Activated CD4-positive, alpha-beta T cell treated with anti-CD3 and anti-CD28 coated beads, Interleukin-2, amount 10 ng/mL, durations not matched to agents 24 days and 14 days (primary cell): ENCODE results near the gene DRAM1. TPM values are rescaled to one million over a fixed set of nuclear protein-coding genes. Genes with fewer than 3 reads are reported as not detected.
"Not testable (repeated sequence)": the region's sequence is repeated elsewhere in the genome, so short reads cannot be mapped to it uniquely, and the experiment has no call there.

Experiments used
- DNase-seq: peaks from one replicate; pipeline ENCODE4 v3.0.0; 2022
- H3K27ac Mint-ChIP-seq: one replicate; pipeline ENCODE4 v1.8.0; 2022; ENCODE audit warnings: mild to moderate bottlenecking, mixed read lengths
- H3K27me3 Mint-ChIP-seq: one replicate; pipeline ENCODE4 v1.8.0; 2022; ENCODE audit warnings: mixed read lengths
- H3K36me3 Mint-ChIP-seq: one replicate; pipeline ENCODE4 v1.8.0; 2022; ENCODE audit warnings: low read depth, mild to moderate bottlenecking, mixed read lengths
- H3K4me1 Mint-ChIP-seq: one replicate; pipeline ENCODE4 v1.8.0; 2021; ENCODE audit warnings: mixed read lengths
- H3K4me3 Mint-ChIP-seq: one replicate; pipeline ENCODE4 v1.8.0; 2022; ENCODE audit warnings: mild to moderate bottlenecking, moderate library complexity, mixed read lengths
- H3K9me3 Mint-ChIP-seq: one replicate; pipeline ENCODE4 v1.8.0; 2021; ENCODE audit warnings: mixed read lengths
- intact Hi-C: fragments of 100-400 bp; cut with micrococcal nuclease; formaldehyde crosslinking; loops from one replicate; pipeline ENCODE4 v1.15.1; 2023
- total RNA-seq: library from RNA; stranded (reverse); gene quantifications from 2 replicates; pipeline ENCODE4 v1.2.3, GENCODE V29; 2022

The DRAM1 gene
- total RNA-seq, 1 donor from 2014 or later: 4.3 TPM

DNA sequence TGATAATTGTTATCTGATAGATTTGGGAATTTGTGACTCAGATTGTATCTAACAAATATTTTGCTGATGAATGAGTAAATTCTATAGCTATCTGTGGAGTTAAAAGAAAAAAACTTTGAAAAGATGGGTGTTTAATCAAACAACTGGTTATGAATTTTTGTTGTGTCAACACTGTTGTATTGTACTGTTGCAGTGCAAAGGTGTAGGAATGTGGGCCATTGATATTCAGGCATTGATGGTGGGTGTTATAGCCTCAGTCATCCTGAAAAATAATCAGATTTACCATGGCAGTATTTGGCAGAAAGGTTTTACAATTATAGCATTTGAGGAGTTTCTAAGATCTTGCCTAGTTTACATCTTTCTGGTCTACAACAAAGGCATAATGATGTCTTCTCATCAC is 15.4 kb downstream of the DRAM1 start:
- Mint-ChIP-seq H3K4me3 (no peak overlapping the region), H3K36me3 (no peaks in the 10 kb centered on the region), H3K27ac (no peak overlapping the region), H3K27me3 (no peaks in the 10 kb centered on the region), H3K9me3 (no peaks in the 10 kb centered on the region), H3K4me1 (peaks cover 3% of the 10 kb centered on the region)
- DNase-seq: no peak
- intact Hi-C loops: no loop called here

DNA sequence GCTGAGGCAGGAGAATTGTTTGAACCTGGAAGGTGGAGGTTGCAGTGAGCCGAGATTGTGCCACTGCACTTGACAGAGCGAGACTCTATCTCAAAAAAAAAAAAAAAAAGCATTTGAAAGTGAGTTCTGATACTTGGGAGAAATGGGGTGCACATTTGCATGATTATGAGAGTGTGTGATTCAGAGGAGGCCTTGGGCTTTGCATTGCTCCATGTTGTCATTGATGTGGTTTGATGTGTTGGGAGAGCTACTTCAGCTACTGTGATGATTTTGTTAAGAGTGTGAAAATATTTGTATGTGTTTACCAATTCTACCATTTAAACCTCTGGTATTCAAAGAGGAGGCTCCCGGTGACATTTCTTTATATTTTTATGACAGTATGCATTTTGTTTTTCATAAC is 24.4 kb downstream of the DRAM1 start:
- Mint-ChIP-seq H3K27ac (no peak overlapping the region), H3K4me3 (no peak overlapping the region), H3K9me3 (no peaks in the 10 kb centered on the region), H3K27me3 (no peaks in the 10 kb centered on the region), H3K4me1 (no peaks in the 10 kb centered on the region), H3K36me3 (peaks cover 3% of the 10 kb centered on the region)
- no peak for DNase-seq
- intact Hi-C loops: no loop called here

DNA sequence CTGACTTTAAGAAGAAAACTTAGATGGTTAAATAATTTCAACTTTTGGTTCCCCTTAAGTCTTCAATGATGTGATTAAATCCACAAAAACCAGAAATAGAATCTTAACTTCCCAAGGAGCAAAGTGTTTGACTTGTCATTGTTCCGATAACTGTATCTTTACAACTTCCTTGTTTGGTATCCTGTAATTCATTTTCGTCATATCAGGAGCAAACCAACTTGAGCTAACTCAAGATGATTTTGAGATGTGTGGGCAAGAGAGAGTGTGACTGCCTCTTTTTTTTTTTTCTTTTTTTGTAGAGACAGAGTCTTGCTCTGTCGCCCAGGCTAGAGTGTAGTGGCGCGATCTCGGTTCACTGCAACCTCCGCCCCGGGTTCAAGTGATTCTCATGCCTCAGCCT is 25.3 kb downstream of the DRAM1 start:
- Mint-ChIP-seq H3K27ac (no peak overlapping the region), H3K4me3 (no peak overlapping the region), H3K27me3 (no peaks in the 10 kb centered on the region), H3K4me1 (no peaks in the 10 kb centered on the region), H3K9me3 (no peaks in the 10 kb centered on the region), H3K36me3 (peaks cover 3% of the 10 kb centered on the region)
- DNase-seq: no peak
- intact Hi-C loops: no loop called here

DNA sequence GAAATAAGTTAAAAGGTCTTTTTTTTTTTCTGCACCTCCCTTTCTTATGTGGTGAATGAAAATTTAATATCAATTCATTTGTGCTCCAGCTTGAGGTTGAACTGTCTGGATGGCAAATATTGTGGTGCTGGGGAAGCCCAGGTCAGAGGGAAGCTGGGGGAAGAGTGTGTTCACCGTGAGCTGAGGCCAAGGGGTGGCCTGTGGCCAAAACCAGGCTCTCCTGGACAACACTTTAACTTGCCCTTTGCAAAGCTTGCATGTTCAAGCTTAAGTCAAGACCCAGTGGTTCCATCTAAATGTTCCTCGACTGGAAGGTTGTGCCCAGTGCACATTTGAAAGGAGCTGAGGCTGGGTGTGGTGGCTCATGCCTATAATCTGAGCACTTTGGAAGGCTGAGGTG is 28.8 kb downstream of the DRAM1 start:
- peaks cover 3% of the 10 kb centered on the region for H3K36me3 Mint-ChIP-seq
- no peak overlapping the region for H3K27ac Mint-ChIP-seq
- intact Hi-C loops: no loop called here
- no peaks in the 10 kb centered on the region for H3K27me3 Mint-ChIP-seq
- DNase-seq: no peak
- no peaks in the 10 kb centered on the region for H3K4me1 Mint-ChIP-seq
- no peak overlapping the region for H3K4me3 Mint-ChIP-seq
- no peaks in the 10 kb centered on the region for H3K9me3 Mint-ChIP-seq

DNA sequence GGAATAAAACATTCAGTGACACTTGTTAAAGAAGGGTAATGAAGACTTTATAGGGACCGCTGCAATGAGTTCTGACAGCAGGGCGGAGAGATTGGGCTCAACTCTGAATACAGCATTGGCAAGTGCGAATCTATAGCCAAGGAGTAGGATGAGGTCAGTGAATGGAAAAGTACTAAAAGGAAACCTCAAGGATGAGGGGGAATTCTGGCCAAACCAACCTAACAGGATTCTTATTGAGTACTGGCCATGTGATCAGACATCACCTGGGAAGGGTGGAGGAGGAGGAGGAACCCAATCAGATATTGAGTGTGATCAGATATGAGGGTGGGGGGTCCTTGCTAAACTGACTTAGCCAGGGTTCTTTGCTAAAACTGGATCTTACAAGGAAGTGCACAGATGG is 31.0 kb downstream of the DRAM1 start:
- H3K27me3 Mint-ChIP-seq: no peaks in the 10 kb centered on the region

DNA sequence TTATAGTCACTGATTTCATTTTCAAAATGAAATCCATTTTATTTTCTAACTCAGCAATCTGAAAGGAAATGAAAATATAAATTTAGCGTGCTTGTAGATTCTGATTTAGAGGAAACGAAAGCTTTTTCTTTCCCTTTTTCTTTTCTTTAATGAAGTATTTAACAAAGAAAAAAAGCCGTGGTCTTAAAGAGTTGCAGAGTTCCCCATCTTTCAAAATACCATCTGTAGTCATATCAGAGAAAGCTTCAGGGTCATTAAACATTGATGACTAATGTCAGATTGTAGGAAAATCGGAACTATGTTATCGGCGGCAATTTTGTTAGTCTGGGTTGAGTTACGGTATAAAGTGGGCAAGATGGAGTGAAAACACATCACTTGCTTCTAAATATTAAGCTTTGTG is 32.3 kb downstream of the DRAM1 start:
- Mint-ChIP-seq H3K4me1 (no peaks in the 10 kb centered on the region), H3K27me3 (no peaks in the 10 kb centered on the region), H3K27ac (no peak overlapping the region), H3K9me3 (no peaks in the 10 kb centered on the region), H3K36me3 (no peaks in the 10 kb centered on the region), H3K4me3 (no peak overlapping the region)
- intact Hi-C loops: no loop called here
- DNase-seq: no peak

More for the DNA sequence above, 31.0 kb downstream of the DRAM1 start:
- H3K4me1 Mint-ChIP-seq: no peaks in the 10 kb centered on the region
- no peak for DNase-seq
- no peaks in the 10 kb centered on the region for H3K9me3 Mint-ChIP-seq
- intact Hi-C loops: no loop called here
- no peak overlapping the region for H3K4me3 Mint-ChIP-seq
- no peaks in the 10 kb centered on the region for H3K36me3 Mint-ChIP-seq
- H3K27ac Mint-ChIP-seq: no peak overlapping the region

DNA sequence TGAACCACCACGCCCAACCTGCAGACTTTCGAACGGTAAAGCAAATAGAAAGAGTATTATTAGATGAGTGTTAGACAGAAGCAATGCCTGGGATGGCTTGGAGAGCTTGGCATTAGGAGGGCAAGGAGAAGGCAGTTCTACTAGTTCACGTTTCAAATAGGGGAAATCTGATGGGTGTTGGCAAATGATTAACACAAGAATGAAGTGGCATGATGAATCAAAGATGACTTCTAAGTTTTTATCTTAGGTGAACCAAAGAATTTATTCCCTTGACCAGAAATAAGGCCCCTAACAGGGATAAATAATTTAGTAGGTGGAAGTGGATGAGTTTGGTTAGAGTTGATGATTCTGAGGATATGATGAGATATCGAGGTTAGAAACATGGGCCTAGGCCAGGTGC is 38.5 kb downstream of the DRAM1 start:
- DNase-seq: no peak
- peaks cover 5% of the 10 kb centered on the region for H3K4me1 Mint-ChIP-seq
- no peak overlapping the region for H3K27ac Mint-ChIP-seq
- intact Hi-C loops: loop anchor here (2.0 kb wide), 2 partner anchors 21 to 569 kb away; no protein-coding TSS in a partner anchor
- H3K36me3 Mint-ChIP-seq: no peaks in the 10 kb centered on the region
- H3K27me3 Mint-ChIP-seq: no peaks in the 10 kb centered on the region
- no peaks in the 10 kb centered on the region for H3K9me3 Mint-ChIP-seq
- no peak overlapping the region for H3K4me3 Mint-ChIP-seq

DNA sequence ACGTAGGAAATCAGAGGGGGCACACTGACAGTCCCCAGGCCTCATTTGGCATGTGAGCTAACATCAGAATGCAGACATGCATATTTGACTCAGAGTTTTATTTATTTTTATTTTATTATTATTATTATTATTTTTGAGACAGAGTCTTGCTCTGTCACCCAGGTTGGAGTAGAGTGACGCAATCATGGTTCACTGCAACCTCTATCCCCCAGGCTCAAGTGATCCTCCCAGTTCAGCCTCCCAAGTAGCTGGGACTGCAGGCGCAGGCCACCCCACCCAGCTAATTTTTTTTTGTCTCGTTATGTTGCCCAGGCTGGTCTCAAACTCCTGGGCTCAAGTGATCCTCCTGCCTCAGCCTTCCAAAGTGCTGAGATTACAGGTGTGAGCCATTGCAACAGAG is 41.4 kb downstream of the DRAM1 start:
- H3K27me3 Mint-ChIP-seq, intact Hi-C loops, H3K4me1 Mint-ChIP-seq, H3K9me3 Mint-ChIP-seq, H3K4me3 Mint-ChIP-seq, DNase-seq, H3K36me3 Mint-ChIP-seq, H3K27ac Mint-ChIP-seq: not testable (repeated sequence)

DNA sequence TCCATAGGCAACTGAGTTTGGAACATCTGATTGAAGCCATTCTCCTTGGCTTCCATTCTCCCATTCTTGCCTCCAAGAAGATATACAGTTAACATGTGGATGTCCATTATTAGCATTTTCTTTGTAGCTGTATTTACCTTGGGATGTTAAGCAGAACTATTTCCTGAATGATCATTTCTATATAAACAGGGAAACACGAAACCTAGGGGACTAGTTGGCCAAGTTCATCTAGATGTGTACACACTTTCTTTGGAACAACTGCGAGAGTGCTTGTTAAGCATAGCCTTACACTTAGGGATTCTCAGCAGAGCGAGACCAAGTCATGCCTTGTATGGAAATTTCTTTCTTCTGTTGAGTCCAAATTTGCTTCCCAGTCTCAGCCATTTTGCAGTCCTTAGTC is 42.1 kb downstream of the DRAM1 start:
- intact Hi-C loops: no loop called here
- H3K9me3 Mint-ChIP-seq: peaks cover 3% of the 10 kb centered on the region
- DNase-seq: no peak
- H3K27me3 Mint-ChIP-seq: no peaks in the 10 kb centered on the region
- H3K36me3 Mint-ChIP-seq: peaks cover 1% of the 10 kb centered on the region
- no peak overlapping the region for H3K27ac Mint-ChIP-seq
- H3K4me1 Mint-ChIP-seq: peaks cover 5% of the 10 kb centered on the region
- H3K4me3 Mint-ChIP-seq: no peak overlapping the region

DNA sequence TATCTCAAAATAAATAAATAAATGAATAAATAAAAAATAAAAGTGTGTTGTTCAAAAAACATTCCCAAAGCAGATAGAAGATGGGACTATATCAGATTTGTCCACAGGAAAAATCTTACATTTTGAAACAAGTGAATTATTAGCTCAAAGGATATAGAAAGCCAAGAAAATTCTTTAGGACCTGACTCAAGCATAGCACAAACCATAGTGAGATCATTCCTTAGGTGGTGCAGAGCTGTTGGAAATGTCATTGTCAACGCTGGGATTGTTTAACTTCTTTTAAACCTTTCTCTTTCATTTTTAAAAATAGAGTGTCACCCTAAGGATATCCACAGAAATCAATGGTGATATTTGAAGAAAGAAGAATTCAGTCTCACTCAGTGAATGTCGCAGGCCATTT is 43.5 kb downstream of the DRAM1 start:
- no peak for DNase-seq
- intact Hi-C loops: no loop called here
- peaks cover 3% of the 10 kb centered on the region for H3K9me3 Mint-ChIP-seq
- H3K4me3 Mint-ChIP-seq: no peak overlapping the region
- peaks cover 5% of the 10 kb centered on the region for H3K4me1 Mint-ChIP-seq
- no peaks in the 10 kb centered on the region for H3K27me3 Mint-ChIP-seq
- H3K27ac Mint-ChIP-seq: no peak overlapping the region
- peaks cover 1% of the 10 kb centered on the region for H3K36me3 Mint-ChIP-seq

DNA sequence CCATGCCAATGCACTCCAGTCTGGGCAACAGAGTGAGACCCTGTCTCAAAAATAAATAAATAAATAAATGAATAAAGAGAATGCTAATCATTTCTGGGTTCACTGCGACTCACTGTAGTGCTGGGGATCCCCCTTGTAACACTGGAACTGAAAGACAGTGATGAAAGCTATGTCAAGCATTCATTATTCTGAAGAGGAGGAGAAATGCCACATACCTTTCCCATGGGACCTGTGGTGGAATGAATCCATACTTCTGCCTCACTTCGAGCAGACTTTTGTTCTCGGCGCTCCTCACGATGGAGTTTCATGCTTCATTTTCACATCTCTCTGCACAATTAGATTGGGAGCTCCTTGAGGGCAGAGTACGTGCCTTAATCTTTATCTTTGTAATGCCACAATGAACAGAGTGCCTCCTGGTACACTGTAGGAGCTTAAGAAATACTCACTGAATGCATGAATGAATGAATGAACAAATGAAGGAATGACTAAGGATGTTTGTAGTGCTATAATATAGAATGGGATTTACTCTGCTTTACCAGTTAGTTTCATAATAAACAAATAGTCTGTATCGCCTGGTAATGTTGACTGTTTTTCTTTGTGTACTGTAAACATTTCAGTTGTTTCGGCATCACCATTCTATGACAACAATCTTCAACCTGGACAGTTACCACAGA is 45.8 kb downstream of the DRAM1 start:
- Mint-ChIP-seq H3K27ac (no peak overlapping the region), H3K36me3 (peaks cover 1% of the 10 kb centered on the region), H3K4me1 (peaks cover 3% of the 10 kb centered on the region), H3K4me3 (no peak overlapping the region), H3K9me3 (peaks cover 3% of the 10 kb centered on the region), H3K27me3 (peaks cover 3% of the 10 kb centered on the region)
- DNase-seq: no peak
- intact Hi-C loops: no loop called here

DNA sequence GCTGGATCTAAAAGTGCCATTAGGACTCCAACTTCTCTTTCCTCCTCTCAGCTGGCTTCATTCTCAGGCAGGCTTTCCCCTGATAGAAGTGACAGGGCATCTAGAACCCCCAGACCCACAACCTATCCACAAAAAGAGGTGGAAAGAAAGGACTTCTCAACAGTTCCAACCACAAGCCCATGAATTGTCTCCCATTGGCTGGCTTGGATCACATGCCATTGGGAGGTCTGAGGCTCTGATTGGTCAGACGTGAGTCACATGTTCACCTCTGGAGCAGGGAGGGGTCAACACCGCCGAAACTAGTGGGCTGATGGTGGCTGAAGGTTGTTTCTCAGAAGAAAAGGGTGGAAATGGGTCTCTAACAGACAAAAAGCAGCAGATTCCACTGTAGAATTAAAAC is 47.2 kb downstream of the DRAM1 start:
- Mint-ChIP-seq H3K27me3 (peaks cover 6% of the 10 kb centered on the region), H3K27ac (no peak overlapping the region)

DNA sequence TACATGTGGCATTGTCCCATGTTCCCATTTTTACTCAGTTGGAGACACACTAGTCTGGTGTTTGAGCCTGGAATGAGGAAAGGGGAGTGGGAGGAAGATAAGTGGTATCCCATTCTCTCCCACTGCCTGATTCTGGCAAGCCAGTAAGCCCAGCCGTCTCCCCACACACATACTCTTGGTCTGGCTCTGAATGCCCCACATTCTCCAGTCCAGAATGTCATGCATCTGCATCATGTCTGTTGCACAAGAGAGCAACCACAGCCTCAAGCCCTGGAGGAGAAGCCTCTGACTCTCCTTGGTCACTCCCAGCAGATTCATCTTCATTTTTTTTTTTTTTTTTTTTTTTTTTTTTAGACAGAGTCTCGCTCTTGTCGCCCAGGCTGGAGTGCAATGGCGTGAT is 48.0 kb downstream of the DRAM1 start:
- peaks cover 1% of the 10 kb centered on the region for H3K36me3 Mint-ChIP-seq
- H3K27me3 Mint-ChIP-seq: peaks cover 6% of the 10 kb centered on the region
- intact Hi-C loops: no loop called here
- no peak for DNase-seq
- no peak overlapping the region for H3K27ac Mint-ChIP-seq
- H3K4me1 Mint-ChIP-seq: peaks cover 4% of the 10 kb centered on the region
- H3K9me3 Mint-ChIP-seq: peaks cover 3% of the 10 kb centered on the region
- H3K4me3 Mint-ChIP-seq: no peak overlapping the region

More for the DNA sequence above, 47.2 kb downstream of the DRAM1 start:
- Mint-ChIP-seq H3K9me3 (peaks cover 3% of the 10 kb centered on the region), H3K36me3 (peaks cover 1% of the 10 kb centered on the region), H3K4me1 (peaks cover 4% of the 10 kb centered on the region), H3K4me3 (no peak overlapping the region)
- intact Hi-C loops: no loop called here
- DNase-seq: no peak

DNA sequence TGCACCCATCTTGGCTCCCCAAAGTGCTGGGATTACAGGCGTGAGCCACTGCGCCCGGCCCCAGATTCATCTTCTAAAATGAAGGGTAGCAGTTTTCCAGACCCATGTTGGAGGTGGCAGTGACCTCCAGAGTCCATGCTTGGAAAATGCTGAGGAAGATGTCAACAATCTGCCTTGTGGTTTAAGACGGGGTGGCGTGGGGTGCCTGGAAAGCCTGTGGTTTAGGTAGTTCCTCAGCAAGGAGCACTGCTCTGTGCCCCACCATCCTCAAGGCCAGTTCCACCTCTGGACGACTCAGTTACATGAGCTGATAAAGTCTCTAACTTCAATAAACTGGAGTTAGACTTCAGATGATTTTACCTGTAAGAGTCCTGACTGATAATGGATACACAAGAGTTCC is 48.6 kb downstream of the DRAM1 start:
- peaks cover 4% of the 10 kb centered on the region for H3K4me1 Mint-ChIP-seq
- DNase-seq: no peak
- intact Hi-C loops: no loop called here
- no peak overlapping the region for H3K4me3 Mint-ChIP-seq
- H3K36me3 Mint-ChIP-seq: peaks cover 1% of the 10 kb centered on the region
- H3K27me3 Mint-ChIP-seq: peaks cover 6% of the 10 kb centered on the region
- H3K9me3 Mint-ChIP-seq: peaks cover 3% of the 10 kb centered on the region
- no peak overlapping the region for H3K27ac Mint-ChIP-seq

DNA sequence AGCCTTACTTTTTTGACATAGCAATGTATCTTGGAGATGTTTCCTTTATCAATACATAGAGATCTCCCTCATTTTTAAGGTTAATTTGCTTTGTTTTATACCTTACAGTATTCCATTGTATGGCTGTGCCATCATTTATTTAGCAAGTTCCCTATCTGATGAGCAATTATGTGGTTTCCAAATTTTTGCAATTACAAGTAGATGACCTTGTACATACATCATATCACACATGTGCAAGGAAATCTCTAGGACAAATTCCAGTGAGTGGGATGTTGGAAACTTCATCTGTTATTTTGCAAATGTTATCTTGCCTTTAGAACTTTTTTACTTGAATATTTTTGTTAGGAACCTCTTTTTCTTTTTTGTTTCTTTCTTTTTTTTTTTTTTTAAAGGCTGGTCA is 49.7 kb downstream of the DRAM1 start:
- peaks cover 11% of the 10 kb centered on the region for H3K4me1 Mint-ChIP-seq
- H3K4me3 Mint-ChIP-seq: no peak overlapping the region
- no peak overlapping the region for H3K27ac Mint-ChIP-seq
- peaks cover 3% of the 10 kb centered on the region for H3K9me3 Mint-ChIP-seq
- intact Hi-C loops: no loop called here
- H3K27me3 Mint-ChIP-seq: peaks cover 6% of the 10 kb centered on the region
- DNase-seq: no peak
- peaks cover 1% of the 10 kb centered on the region for H3K36me3 Mint-ChIP-seq
